Measurements from ENCODE around the gene UNC79. TPM values are rescaled to one million over a fixed set of nuclear protein-coding genes. Genes with fewer than 3 reads are reported as not detected.
"Not testable (repeated sequence)": the region's sequence is repeated elsewhere in the genome, so short reads cannot be mapped to it uniquely, and the experiment has no call there.

Gene UNC79
- total RNA-seq, 1 experiment from 2014 or later = 0.05 TPM

- TF ChIP-seq REST (IDR thresholded peaks at IDR 0.05; ENCODE audit: insufficient read depth in 1 of 2, low read depth in 2 of 2, low read length in 1 of 2) (no peak), TCF7L2 (IDR thresholded peaks at IDR 0.05; ENCODE audit: low read depth, low read length) (no peak), CTCF (IDR thresholded peaks at IDR 0.05) (no peak), POLR2AphosphoS5 (IDR thresholded peaks at IDR 0.05; ENCODE audit: low read depth, low read length) (no peak), SIN3A (IDR thresholded peaks at IDR 0.05; ENCODE audit: borderline replicate concordance, insufficient read depth, low read depth, low read length) (no peak)
- ChIA-PET CTCF (no interaction called here), POLR2A (interaction anchor here (0.6 kb wide), 1 partner anchor 185 kb away, joined by 3 read pairs; no protein-coding TSS in a partner anchor)
- Histone ChIP-seq H3K9me3 (ENCODE audit: control insufficient read depth, insufficient read depth, low read depth, low read length) (no peaks in the 10 kb centered on the region), H3K4me1 (ENCODE audit: control insufficient read depth, insufficient read depth, low read length) (no peaks in the 10 kb centered on the region), H3K27me3 (ENCODE audit: control insufficient read depth, insufficient read depth, low read length) (peaks cover 2% of the 10 kb centered on the region; the same call in 1 of the 2 replicates), H3K27ac (ENCODE audit: low read length) (no peak overlapping the region), H3K4me3 (ENCODE audit: low read depth in 2 of 2, low read length in 2 of 2) (no peak overlapping the region), H3K36me3 (ENCODE audit: control insufficient read depth, insufficient read depth, low read length) (no peaks in the 10 kb centered on the region)
- BruUV-seq (replicated peaks) = no TSS peak
- DNase-seq (ENCODE audit: low read depth, low spot score) = no peak
- ATAC-seq = no peak
- intact Hi-C loops (cut with micrococcal nuclease; ENCODE audit: unreplicated experiment) (no loop called here), in situ Hi-C loops (cut with HindIII; ENCODE audit: low pct_unique_long_range_greater_than_20kb, low sequenced_read_pairs) (no loop called here)
Measured at GRCh38 chr14:93476305-93476704, 45.6 kb downstream of the UNC79 start.

GRCh38 chr14:93479074-93479473 is 48.3 kb downstream of the UNC79 start:
- BruUV-seq (replicated peaks); H3K4me1 ChIP-seq (ENCODE audit: control insufficient read depth, insufficient read depth, low read length); in situ Hi-C loops (cut with HindIII; ENCODE audit: low pct_unique_long_range_greater_than_20kb, low sequenced_read_pairs); H3K27me3 ChIP-seq (ENCODE audit: control insufficient read depth, insufficient read depth, low read length); H3K27ac ChIP-seq (ENCODE audit: low read length); H3K9me3 ChIP-seq (ENCODE audit: control insufficient read depth, insufficient read depth, low read depth, low read length); POLR2A ChIA-PET; H3K4me3 ChIP-seq (ENCODE audit: low read depth in 2 of 2, low read length in 2 of 2); intact Hi-C loops (cut with micrococcal nuclease; ENCODE audit: unreplicated experiment); ATAC-seq; H3K36me3 ChIP-seq (ENCODE audit: control insufficient read depth, insufficient read depth, low read length); DNase-seq (ENCODE audit: low read depth, low spot score); CTCF ChIA-PET: not testable (repeated sequence)

GRCh38 chr14:93480867-93481266 is 50.1 kb downstream of the UNC79 start:
- ChIA-PET CTCF (no interaction called here), POLR2A (no interaction called here)
- no peaks in the 10 kb centered on the region for H3K36me3 ChIP-seq (ENCODE audit: control insufficient read depth, insufficient read depth, low read length)
- TF ChIP-seq CTCF (IDR thresholded peaks at IDR 0.05) = no peak
- TF ChIP-seq POLR2AphosphoS5 (IDR thresholded peaks at IDR 0.05; ENCODE audit: low read depth, low read length) = no peak
- no peak for TF ChIP-seq REST (IDR thresholded peaks at IDR 0.05; ENCODE audit: insufficient read depth in 1 of 2, low read depth in 2 of 2, low read length in 1 of 2)
- no peak for TF ChIP-seq SIN3A (IDR thresholded peaks at IDR 0.05; ENCODE audit: borderline replicate concordance, insufficient read depth, low read depth, low read length)
- no peak for TF ChIP-seq TCF7L2 (IDR thresholded peaks at IDR 0.05; ENCODE audit: low read depth, low read length)
- no TSS peak for BruUV-seq (replicated peaks)
- no peaks in the 10 kb centered on the region for H3K27me3 ChIP-seq (ENCODE audit: control insufficient read depth, insufficient read depth, low read length)
- H3K9me3 ChIP-seq (ENCODE audit: control insufficient read depth, insufficient read depth, low read depth, low read length) = no peaks in the 10 kb centered on the region
- ATAC-seq = no peak
- no peak for DNase-seq (ENCODE audit: low read depth, low spot score)
- in situ Hi-C loops (cut with HindIII; ENCODE audit: low pct_unique_long_range_greater_than_20kb, low sequenced_read_pairs) = no loop called here
- no peak overlapping the region for H3K27ac ChIP-seq (ENCODE audit: low read length)
- intact Hi-C loops (cut with micrococcal nuclease; ENCODE audit: unreplicated experiment) = no loop called here
- no peaks in the 10 kb centered on the region for H3K4me1 ChIP-seq (ENCODE audit: control insufficient read depth, insufficient read depth, low read length)
- no peak overlapping the region for H3K4me3 ChIP-seq (ENCODE audit: low read depth in 2 of 2, low read length in 2 of 2)
